ENCODE results near the gene FUT7. TPM values are rescaled to one million over a fixed set of nuclear protein-coding genes. Genes with fewer than 3 reads are reported as not detected.

The FUT7 gene
- total and polyA plus RNA-seq, 9 of the 15 experiments (the other 6 are each of a cell fraction or from before 2014, with no cell fraction given): not detected

- TF ChIP-seq, protein P1, sequence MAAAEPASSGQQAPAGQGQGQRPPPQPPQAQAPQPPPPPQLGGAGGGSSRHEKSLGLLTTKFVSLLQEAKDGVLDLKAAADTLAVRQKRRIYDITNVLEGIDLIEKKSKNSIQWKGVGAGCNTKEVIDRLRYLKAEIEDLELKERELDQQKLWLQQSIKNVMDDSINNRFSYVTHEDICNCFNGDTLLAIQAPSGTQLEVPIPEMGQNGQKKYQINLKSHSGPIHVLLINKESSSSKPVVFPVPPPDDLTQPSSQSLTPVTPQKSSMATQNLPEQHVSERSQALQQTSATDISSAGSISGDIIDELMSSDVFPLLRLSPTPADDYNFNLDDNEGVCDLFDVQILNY (CRISPR knock-in tag; IDR thresholded peaks at IDR 0.05): no peak
- TF ChIP-seq ZNF589 (CRISPR knock-in tag; IDR thresholded peaks at IDR 0.05; ENCODE audit: low read depth) (peak; percentile 100), NKRF (IDR thresholded peaks at IDR 0.05; ENCODE audit: borderline replicate concordance) (no peak), ARID2 (IDR thresholded peaks at IDR 0.05) (no peak), PHB (CRISPR knock-in tag; IDR thresholded peaks at IDR 0.05) (peak; percentile 87; the same call in 1 of the 2 replicates), ZNF354B (CRISPR knock-in tag; IDR thresholded peaks at IDR 0.05) (peak; percentile 97), ZNF717 (CRISPR knock-in tag; IDR thresholded peaks at IDR 0.05) (peak; percentile 95), ETS2 (tag; IDR thresholded peaks at IDR 0.05; ENCODE audit: borderline replicate concordance, poor library complexity, severe bottlenecking) (peak; percentile 88), NR3C1 (CRISPR knock-in tag; IDR thresholded peaks at IDR 0.05) (no peak), FOXA3 (CRISPR knock-in tag; conservative IDR thresholded peaks at IDR 0.05 in 1 of 2, IDR thresholded peaks at IDR 0.05 in 1 of 2) (peak in 1 of 2 experiments; percentile 71; a peak in 2 of 4 replicates), CHD4 (IDR thresholded peaks at IDR 0.05; ENCODE audit: insufficient read depth, insufficient replicate concordance, low read depth, low read length, poor library complexity, severe bottlenecking) (no peak), PTTG1 (tag; IDR thresholded peaks at IDR 0.05; ENCODE audit: low read depth) (peak; percentile 98), ZNF830 (CRISPR knock-in tag; IDR thresholded peaks at IDR 0.05) (peak; percentile 98), RFX7 (CRISPR knock-in tag; IDR thresholded peaks at IDR 0.05) (peak; percentile 96), ZNF121 (CRISPR knock-in tag; conservative IDR thresholded peaks at IDR 0.05) (no peak)
- TF ChIP-seq, protein P2, sequence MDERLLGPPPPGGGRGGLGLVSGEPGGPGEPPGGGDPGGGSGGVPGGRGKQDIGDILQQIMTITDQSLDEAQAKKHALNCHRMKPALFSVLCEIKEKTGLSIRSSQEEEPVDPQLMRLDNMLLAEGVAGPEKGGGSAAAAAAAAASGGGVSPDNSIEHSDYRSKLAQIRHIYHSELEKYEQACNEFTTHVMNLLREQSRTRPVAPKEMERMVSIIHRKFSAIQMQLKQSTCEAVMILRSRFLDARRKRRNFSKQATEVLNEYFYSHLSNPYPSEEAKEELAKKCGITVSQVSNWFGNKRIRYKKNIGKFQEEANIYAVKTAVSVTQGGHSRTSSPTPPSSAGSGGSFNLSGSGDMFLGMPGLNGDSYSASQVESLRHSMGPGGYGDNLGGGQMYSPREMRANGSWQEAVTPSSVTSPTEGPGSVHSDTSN (CRISPR knock-in tag; IDR thresholded peaks at IDR 0.05; ENCODE audit: low read depth): no peak
- TF ChIP-seq, protein P2 (tag; conservative IDR thresholded peaks at IDR 0.05; ENCODE audit: low read depth): peak; percentile 67
- TF ChIP-seq, protein P3, sequence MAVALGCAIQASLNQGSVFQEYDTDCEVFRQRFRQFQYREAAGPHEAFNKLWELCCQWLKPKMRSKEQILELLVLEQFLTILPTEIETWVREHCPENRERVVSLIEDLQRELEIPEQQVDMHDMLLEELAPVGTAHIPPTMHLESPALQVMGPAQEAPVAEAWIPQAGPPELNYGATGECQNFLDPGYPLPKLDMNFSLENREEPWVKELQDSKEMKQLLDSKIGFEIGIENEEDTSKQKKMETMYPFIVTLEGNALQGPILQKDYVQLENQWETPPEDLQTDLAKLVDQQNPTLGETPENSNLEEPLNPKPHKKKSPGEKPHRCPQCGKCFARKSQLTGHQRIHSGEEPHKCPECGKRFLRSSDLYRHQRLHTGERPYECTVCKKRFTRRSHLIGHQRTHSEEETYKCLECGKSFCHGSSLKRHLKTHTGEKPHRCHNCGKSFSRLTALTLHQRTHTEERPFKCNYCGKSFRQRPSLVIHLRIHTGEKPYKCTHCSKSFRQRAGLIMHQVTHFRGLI (CRISPR knock-in tag; IDR thresholded peaks at IDR 0.05): peak; percentile 99
- TF ChIP-seq, protein P4, sequence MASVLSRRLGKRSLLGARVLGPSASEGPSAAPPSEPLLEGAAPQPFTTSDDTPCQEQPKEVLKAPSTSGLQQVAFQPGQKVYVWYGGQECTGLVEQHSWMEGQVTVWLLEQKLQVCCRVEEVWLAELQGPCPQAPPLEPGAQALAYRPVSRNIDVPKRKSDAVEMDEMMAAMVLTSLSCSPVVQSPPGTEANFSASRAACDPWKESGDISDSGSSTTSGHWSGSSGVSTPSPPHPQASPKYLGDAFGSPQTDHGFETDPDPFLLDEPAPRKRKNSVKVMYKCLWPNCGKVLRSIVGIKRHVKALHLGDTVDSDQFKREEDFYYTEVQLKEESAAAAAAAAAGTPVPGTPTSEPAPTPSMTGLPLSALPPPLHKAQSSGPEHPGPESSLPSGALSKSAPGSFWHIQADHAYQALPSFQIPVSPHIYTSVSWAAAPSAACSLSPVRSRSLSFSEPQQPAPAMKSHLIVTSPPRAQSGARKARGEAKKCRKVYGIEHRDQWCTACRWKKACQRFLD (CRISPR knock-in tag; IDR thresholded peaks at IDR 0.05): peak; percentile 100
Measured at GRCh38 chr9:137074657-137075274, 42.9 kb upstream of the FUT7 start (continued).
